ENCODE results near the gene GAS5. TPM values are rescaled to one million over a fixed set of nuclear protein-coding genes. Genes with fewer than 3 reads are reported as not detected.
"Not testable (repeated sequence)": the region's sequence is repeated elsewhere in the genome, so short reads cannot be mapped to it uniquely, and the experiment has no call there.

The GAS5 gene
- total and polyA plus RNA-seq, 4 donors, result 28.6 to 84.8 (median 58.5) TPM

DNA sequence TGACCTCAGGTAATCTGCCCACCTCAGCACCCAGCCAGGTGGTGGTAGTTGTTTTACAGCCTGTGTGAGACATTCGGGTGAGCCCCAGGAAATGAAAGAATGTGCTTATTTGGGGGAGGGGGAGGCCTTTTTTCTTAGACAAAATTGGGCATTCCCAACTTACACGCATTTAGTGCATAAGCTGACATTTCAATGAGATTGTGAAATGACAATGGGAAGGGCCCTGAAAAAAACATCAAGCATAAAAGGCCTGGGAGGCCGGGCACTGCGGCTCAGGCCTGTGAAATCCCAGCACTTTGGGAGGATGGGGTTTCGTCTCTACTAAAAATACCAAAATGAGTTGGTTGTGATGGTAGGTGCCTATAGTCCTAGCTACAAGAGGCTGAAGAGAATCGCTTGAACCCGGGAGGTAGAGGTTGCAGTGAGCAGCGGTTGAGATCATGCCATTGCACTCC, 5.0 kb downstream of the GAS5 start (continued):
- TF ChIP-seq, protein P1, sequence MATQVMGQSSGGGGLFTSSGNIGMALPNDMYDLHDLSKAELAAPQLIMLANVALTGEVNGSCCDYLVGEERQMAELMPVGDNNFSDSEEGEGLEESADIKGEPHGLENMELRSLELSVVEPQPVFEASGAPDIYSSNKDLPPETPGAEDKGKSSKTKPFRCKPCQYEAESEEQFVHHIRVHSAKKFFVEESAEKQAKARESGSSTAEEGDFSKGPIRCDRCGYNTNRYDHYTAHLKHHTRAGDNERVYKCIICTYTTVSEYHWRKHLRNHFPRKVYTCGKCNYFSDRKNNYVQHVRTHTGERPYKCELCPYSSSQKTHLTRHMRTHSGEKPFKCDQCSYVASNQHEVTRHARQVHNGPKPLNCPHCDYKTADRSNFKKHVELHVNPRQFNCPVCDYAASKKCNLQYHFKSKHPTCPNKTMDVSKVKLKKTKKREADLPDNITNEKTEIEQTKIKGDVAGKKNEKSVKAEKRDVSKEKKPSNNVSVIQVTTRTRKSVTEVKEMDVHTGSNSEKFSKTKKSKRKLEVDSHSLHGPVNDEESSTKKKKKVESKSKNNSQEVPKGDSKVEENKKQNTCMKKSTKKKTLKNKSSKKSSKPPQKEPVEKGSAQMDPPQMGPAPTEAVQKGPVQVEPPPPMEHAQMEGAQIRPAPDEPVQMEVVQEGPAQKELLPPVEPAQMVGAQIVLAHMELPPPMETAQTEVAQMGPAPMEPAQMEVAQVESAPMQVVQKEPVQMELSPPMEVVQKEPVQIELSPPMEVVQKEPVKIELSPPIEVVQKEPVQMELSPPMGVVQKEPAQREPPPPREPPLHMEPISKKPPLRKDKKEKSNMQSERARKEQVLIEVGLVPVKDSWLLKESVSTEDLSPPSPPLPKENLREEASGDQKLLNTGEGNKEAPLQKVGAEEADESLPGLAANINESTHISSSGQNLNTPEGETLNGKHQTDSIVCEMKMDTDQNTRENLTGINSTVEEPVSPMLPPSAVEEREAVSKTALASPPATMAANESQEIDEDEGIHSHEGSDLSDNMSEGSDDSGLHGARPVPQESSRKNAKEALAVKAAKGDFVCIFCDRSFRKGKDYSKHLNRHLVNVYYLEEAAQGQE (IDR thresholded peaks at IDR 0.05), result no peak
- no peak for TF ChIP-seq HNF4G (IDR thresholded peaks at IDR 0.05)
- no peak for TF ChIP-seq RXRA (IDR thresholded peaks at IDR 0.05)
- TF ChIP-seq YY1 (IDR thresholded peaks at IDR 0.05), result no peak
- TF ChIP-seq SP1 (IDR thresholded peaks at IDR 0.05), result no peak
- TF ChIP-seq HNF4A (conservative IDR thresholded peaks at IDR 0.05), result no peak
- TF ChIP-seq EGR1 (IDR thresholded peaks at IDR 0.05; ENCODE audit: low read depth in 2 of 2), result no peak

DNA sequence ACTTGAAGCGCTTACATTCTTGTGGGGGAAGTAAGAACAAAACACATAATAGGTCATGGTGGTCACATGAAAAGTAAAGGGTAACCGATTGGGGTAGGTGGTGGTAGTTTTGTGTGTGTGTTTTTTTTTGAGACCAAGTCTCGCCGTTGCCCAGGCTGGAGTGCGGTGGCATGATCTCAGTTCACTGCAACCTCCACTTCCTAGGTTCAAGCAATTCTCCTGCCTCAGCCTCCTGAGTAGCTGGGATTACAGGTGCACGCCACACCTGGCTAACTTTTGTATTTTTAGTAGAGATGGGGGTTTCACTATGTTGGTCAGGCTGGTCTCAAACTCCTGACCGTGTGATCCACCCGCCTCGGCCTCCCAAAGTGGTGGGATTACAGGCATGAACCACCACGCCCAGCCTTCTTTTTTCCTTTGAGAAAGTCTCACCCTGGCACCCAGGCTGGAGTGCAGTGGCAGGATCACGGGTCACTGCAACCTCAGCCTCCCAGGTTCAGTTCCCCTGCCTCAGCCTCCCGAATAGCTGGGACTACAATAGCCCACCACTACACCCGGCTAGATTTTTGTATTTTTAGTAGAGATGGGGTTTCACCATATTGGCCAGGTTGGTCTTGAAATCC, 5.5 kb downstream of the GAS5 start:
- not testable (repeated sequence) for H3K9ac ChIP-seq (ENCODE audit: low read depth in 1 of 2, low read length in 2 of 2); H3K4me1 ChIP-seq (ENCODE audit: control insufficient read depth in 4 of 4, insufficient read depth in 4 of 4, low read length in 3 of 4); H3K4me3 ChIP-seq (ENCODE audit: low read depth in 1 of 3, low read length in 3 of 3); H3K27ac ChIP-seq (ENCODE audit: low read depth in 1 of 2, low read length in 2 of 2); H3K27me3 ChIP-seq (ENCODE audit: control insufficient read depth in 4 of 4, insufficient read depth in 4 of 4, low read length in 3 of 4); H3K9me3 ChIP-seq (ENCODE audit: control insufficient read depth in 4 of 4, low read length in 3 of 4); DNase-seq (ENCODE audit: low spot score)
- peaks cover 6 to 46% (median 37%) of the 10 kb centered on the region in 4 donors for H3K36me3 ChIP-seq (ENCODE audit: control insufficient read depth in 4 of 4, insufficient read depth in 3 of 4, low read depth in 1 of 4, low read length in 3 of 4)
- WGBS, result 90% methylated on average over 13 of the region's 13 CpGs

DNA sequence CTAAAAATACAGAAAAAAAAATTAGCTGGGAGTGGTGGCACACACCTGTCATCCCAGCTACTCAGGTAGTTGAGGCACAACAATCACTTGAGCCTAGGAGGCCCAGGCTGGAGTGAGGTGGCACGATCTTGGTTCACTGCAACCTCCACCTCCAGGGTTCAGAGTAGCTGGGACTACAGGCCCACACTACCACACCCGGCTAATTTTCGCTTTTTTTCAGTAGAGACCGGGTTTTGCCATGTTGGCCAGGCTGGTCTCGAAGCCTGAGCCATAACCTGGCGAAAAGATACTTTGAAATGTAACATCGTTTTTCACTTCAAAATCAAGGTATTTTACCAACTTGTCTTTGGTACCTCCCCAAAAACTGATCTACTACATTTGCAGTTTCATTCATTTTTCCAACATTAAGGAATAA, 6.1 kb downstream of the GAS5 start:
- 91% methylated on average over 7 of the region's 7 CpGs for whole genome bisulfite sequencing
- Histone ChIP-seq H3K4me3 (ENCODE audit: low read depth in 1 of 3, low read length in 3 of 3) (no peak overlapping the region), H3K36me3 (ENCODE audit: control insufficient read depth in 4 of 4, insufficient read depth in 3 of 4, low read depth in 1 of 4, low read length in 3 of 4) (peaks cover 5 to 48% (median 37%) of the 10 kb centered on the region in 4 donors), H3K4me1 (ENCODE audit: control insufficient read depth in 4 of 4, insufficient read depth in 4 of 4, low read length in 3 of 4) (peaks cover 0 to 6% (median 2%) of the 10 kb centered on the region in 4 donors), H3K9me3 (ENCODE audit: control insufficient read depth in 4 of 4, low read length in 3 of 4) (no peaks in the 10 kb centered on the region), H3K27me3 (ENCODE audit: control insufficient read depth in 4 of 4, insufficient read depth in 4 of 4, low read length in 3 of 4) (no peaks in the 10 kb centered on the region), H3K9ac (ENCODE audit: low read depth in 1 of 2, low read length in 2 of 2) (no peak overlapping the region), H3K27ac (ENCODE audit: low read depth in 1 of 2, low read length in 2 of 2) (no peak overlapping the region)
- DNase-seq (ENCODE audit: low spot score), result no peak
- TF ChIP-seq GABPA (IDR thresholded peaks at IDR 0.05 in 1 of 2, conservative IDR thresholded peaks at IDR 0.05 in 1 of 2), result no peak
- TF ChIP-seq, protein P2, sequence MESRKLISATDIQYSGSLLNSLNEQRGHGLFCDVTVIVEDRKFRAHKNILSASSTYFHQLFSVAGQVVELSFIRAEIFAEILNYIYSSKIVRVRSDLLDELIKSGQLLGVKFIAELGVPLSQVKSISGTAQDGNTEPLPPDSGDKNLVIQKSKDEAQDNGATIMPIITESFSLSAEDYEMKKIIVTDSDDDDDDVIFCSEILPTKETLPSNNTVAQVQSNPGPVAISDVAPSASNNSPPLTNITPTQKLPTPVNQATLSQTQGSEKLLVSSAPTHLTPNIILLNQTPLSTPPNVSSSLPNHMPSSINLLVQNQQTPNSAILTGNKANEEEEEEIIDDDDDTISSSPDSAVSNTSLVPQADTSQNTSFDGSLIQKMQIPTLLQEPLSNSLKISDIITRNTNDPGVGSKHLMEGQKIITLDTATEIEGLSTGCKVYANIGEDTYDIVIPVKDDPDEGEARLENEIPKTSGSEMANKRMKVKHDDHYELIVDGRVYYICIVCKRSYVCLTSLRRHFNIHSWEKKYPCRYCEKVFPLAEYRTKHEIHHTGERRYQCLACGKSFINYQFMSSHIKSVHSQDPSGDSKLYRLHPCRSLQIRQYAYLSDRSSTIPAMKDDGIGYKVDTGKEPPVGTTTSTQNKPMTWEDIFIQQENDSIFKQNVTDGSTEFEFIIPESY (IDR thresholded peaks at IDR 0.05), result no peak
- TF ChIP-seq HNF4G (IDR thresholded peaks at IDR 0.05), result no peak
- no peak for TF ChIP-seq HNF4A (conservative IDR thresholded peaks at IDR 0.05)
- no peak for TF ChIP-seq FOXA2 (IDR thresholded peaks at IDR 0.05)
- TF ChIP-seq, protein P3, sequence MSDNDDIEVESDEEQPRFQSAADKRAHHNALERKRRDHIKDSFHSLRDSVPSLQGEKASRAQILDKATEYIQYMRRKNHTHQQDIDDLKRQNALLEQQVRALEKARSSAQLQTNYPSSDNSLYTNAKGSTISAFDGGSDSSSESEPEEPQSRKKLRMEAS (IDR thresholded peaks at IDR 0.05), result no peak
- TF ChIP-seq FOXA1 (IDR thresholded peaks at IDR 0.05), result no peak
- TF ChIP-seq NR2F2 (IDR thresholded peaks at IDR 0.05), result no peak
- no peak for TF ChIP-seq RAD21 (IDR thresholded peaks at IDR 0.05)
- TF ChIP-seq, protein P1 (IDR thresholded peaks at IDR 0.05), result no peak
- no peak for TF ChIP-seq YY1 (IDR thresholded peaks at IDR 0.05)

Data from liver (tissue), 9 donors.